ENCODE measurements around the gene LTB4R2. TPM values are rescaled to one million over a fixed set of nuclear protein-coding genes. Genes with fewer than 3 reads are reported as not detected.

LTB4R2 gene
- total RNA-seq, 2 donors from 2014 or later: 1.6 to 2.8 TPM

DNA sequence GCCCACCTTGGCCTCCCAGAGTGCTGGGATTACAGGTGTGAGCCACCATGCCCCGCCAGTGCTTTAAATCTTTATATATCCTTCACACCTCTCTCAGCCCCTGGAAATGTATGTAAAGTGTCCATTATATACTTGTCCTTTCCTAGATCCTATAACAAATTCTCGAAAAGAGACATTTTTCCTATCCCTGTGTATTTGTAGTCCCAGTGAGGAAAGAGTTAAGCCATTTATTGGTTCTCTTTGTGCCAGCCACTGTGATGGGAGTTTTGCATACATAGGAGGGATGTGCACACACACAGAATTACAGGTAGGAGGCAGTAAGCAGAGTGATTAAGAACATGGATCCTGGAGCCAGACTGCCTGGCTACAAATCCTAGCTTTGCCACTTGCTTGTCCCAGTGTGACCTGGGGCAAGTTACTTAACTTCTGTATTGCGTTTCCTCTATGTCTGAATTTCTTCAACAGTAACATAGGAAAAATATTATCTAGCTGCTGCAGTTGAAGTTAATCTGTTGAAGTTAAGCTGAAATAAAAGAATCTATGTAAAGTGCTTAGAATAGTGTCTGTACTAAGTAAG lies 36.4 kb upstream of the LTB4R2 start:
- intact Hi-C loops (cut with DNase I): no loop called here
- ATAC-seq: no peak

DNA sequence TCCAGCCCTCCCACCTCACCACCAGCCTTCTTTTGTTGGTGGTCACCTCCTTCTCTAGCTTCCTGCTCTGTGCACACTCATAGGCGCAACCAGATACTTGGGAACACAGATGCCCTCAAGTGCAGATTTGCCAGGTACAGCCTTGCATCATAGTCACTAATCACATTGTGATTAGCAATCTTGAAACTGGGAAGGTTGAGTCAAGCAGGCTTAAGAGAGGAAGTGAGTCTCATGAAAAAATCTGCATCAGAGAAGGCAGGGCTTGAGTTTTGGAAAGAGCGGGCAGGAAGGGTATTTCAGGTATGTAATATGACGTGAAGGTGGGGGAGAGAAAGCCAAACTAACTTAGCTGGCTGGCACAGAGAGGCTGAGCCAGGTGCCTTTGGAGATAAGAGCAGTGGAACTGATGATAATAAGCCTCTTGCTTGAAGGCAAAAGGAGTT lies 35.8 kb upstream of the LTB4R2 start:
- DNase-seq: no peak
- intact Hi-C loops (cut with DNase I): no loop called here
- peak in 1 of 2 donors; percentile 46 for ATAC-seq

More for the DNA sequence above, 36.4 kb upstream of the LTB4R2 start:
- DNase-seq: no peak

DNA sequence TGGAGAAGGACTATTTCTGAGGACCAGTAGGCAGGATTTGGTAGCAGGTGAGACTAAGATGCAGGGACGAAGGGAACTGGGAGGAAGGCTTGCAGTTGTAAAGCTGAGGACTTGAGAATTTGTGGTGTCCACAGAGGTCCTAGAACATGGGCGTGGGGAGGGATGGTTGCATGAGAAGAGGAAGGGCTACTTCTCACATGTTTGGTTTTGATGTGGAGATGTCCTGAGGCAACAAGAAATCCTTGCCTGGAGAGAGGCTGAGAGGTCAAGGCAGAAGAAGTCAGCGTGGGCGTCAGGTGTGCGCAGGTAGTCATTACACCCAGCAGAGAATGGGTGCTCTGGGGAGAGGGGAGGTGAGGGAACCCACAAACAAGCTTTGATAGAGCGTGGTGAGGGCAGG lies 32.9 kb upstream of the LTB4R2 start:
- intact Hi-C loops (cut with DNase I): no loop called here
- ATAC-seq (no peak), DNase-seq (no peak)

DNA sequence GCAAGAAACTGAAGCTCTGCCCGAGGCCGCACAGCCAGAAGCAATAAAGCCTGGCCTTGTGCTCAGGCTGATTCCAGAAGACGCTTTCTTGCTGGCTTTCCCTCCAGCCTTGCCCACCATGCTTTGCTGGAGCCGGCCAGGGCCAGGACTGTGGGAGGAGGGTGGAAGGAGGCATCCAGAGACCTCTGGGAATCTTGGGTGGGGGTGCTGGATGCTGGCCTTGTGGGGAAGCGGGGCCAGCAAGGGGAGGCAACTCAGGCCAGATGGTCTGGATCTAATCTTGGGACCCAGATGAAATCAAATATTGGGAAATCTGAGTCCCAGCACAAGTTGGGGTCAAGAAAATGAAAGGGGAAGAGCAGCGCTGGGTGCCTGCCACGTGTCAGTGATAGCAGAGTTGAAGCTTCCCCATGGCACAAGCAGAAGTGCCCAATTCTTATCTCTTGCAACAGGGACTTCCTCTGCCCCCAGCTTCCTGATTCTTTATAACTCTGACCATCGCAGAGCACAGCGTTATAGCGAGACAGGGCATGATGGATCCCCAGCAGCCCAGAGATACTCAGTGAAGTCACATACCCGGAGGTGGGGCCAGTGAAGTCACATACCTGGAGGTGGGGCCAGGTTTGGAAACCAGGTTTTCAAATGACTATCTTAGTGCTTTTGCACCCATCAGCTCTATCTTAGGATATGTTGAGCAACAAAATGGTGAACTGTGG lies 32.2 kb upstream of the LTB4R2 start:
- ATAC-seq (peak in 1 of 2 donors; percentile 2), DNase-seq (no peak)
- intact Hi-C loops (cut with DNase I): no loop called here

DNA sequence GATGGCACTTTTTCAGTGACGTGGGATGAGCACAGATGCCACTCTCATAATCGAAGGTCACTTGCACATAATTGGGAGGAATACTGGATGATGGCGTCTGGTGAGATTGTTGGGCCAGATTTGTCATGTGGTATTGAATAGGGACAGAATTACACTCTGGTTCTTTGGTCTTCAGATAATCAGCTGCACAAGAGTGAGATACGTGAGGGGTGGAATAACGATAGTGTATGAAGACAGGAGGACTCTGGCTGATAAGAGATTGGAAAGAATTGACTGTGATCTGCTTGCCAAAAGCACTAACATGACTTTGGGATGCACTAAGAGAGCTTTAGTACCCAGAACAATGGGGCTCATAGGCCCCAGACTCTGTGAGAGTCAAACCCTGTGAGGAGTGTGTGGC lies 31.5 kb upstream of the LTB4R2 start:
- DNase-seq: no peak
- ATAC-seq: no peak
- intact Hi-C loops (cut with DNase I): no loop called here

DNA sequence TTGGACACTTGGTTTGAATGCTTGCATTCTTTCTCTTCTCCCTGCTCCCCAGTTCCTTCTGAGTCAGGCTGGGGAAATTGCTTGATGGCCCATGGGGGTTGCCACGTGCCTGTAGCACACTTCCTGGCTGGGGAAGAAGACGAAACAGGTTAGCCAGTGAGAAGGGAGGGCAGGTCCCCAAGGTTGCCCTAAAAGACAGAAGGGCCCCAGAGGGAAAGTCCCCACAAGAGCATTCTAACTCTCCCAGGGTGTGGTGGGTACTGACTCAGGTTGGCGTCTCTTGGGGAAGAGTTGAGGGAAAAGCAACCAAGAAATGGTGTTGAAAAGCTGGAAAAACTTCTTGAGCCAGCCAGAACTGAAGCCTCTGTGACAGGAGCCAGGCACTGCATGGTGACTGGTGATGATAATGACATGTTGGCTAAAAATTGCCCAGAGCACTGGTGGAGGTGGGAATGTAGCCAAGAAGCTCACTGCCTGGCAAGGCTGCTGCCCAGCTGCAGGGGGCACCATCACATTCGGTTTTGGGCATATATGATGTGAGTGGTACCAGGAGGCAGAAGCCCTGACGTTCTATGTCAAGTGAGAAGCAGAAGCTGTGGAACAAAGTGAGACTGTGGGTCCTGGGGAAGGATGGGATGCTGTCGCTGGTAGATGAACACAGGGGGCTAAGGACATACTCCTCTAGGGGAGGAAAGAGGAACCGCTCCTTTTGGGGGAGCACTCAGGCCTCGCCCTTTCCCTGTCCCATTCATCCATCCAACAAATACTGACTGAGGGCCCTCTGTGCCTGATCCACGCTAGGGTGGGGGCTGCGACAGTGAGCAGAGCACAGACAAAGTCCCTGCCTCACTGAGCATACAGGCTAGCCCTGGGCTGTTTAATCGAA lies 30.4 kb upstream of the LTB4R2 start:
- DNase-seq (no peak), ATAC-seq (peak; percentile 50 to 78)
- intact Hi-C loops (cut with DNase I): loop anchor here in 1 of 2 donors (5.0 kb wide), 1 partner anchor 32 kb away; no protein-coding TSS in a partner anchor

DNA sequence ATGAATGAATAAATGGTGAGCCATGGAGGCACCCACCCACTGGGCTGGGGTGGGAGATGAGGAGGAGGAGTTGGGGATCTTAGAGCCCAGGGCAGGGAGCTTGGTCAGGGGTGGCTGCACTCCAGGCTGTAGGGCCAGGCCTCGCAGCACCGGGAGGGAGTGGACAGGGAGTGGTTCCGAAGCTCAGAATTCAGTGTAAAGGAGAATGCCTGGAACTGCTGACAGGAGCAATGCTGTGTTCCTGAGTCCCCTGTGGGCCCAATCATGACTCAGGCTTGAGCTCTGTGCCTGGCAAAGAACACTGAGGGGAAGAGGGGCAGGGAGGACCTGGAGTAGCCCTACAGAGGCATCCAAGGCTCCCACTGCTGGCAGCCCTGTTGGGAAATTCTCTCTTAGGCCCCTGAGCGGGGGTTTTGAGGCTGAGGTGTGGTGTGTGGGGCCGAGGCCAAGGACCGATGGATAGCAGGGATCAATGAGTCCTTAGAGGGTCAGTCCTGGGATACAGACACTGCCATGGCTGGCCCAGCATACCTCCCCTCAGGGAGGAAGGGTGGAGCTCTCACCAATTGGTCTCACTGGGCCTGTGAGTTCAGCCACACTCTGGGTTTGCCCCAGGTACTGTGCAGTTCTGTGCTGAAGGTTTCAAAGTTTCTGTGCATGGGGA lies 29.0 kb upstream of the LTB4R2 start:
- peak; percentile 6 to 57 for ATAC-seq
- intact Hi-C loops (cut with DNase I): loop anchor here in 1 of 2 donors (5.0 kb wide), 1 partner anchor 34 kb away; no protein-coding TSS in a partner anchor
- DNase-seq: no peak

DNA sequence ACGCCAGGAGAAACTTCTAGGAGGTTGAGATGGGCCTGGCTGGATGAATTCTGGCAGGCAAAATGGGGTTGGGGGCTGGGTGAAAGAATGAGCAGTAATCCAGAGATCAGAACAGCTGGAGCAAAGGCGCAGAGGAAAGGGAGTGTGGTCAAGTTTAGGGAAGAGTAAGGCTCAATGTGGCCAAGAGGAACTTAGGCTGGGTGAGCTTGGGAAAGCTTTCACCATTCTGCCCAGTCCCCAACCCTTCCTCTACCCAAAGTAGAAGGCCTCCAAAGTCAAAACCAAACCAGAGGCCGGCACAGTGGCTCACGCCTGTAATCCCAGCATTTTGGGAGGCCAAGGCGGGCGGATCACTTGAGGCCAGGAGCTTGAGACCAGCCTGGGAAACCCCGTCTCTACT lies 28.3 kb upstream of the LTB4R2 start:
- ATAC-seq (no peak), DNase-seq (no peak)
- intact Hi-C loops (cut with DNase I): loop anchor here in 1 of 2 donors (5.0 kb wide), 1 partner anchor 34 kb away; no protein-coding TSS in a partner anchor

DNA sequence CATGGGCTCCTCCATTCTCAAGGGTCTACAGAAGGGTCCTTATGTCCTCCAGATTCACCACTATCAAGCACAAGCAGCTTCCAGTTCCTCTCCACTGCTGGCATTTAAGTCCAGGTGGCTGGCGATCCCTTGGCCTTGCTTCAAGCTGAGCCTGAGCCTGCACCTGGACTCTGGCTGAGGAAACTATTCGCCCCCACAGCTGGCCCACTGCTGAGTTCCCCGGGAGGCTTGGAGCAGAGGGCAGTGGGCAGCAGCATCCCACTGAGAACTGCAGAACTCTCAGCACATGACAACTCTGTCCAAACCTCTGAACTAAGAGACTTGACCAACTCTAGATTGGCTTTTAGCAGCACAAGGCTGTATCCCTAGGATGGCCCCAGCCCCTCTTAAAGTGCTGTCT lies 27.2 kb upstream of the LTB4R2 start:
- DNase-seq (no peak), ATAC-seq (no peak)
- intact Hi-C loops (cut with DNase I): loop anchor here in 1 of 2 donors (5.0 kb wide), 1 partner anchor 35 kb away; no protein-coding TSS in a partner anchor

DNA sequence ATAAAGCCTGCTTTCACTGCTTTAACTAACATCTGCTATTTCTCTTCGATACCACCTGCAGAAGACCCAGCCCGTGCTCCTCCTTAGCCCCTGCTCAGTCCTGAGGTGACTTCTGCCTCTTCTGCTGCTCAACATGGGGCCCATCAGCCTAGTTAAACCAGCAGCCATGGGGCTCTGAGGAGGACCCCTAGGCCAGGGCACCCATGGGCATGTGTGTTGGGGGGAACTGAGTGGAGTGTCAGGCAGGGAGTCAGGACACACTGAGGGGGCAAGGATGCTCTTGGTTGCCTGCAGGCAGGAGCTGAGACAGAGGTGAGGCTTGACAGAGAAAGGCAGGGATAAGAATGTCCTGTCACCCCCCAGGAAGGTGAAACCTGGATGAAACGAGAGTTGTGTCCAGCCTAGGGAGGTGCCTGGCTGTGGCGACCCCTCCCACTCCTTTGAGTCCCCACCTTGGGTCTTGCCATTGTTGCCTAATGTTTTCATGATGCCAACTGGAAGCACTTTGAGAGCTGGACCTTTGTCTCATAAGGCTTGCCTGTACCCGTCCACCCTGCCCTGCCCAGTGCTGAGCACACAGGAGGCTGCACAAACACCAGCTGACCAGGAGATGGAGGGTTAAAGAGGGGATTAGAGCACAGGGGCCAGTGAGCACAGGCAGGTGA lies 26.0 kb upstream of the LTB4R2 start:
- intact Hi-C loops (cut with DNase I): loop anchor here in 1 of 2 donors (5.0 kb wide), 1 partner anchor 37 kb away; no protein-coding TSS in a partner anchor
- ATAC-seq (no peak), DNase-seq (no peak)

DNA sequence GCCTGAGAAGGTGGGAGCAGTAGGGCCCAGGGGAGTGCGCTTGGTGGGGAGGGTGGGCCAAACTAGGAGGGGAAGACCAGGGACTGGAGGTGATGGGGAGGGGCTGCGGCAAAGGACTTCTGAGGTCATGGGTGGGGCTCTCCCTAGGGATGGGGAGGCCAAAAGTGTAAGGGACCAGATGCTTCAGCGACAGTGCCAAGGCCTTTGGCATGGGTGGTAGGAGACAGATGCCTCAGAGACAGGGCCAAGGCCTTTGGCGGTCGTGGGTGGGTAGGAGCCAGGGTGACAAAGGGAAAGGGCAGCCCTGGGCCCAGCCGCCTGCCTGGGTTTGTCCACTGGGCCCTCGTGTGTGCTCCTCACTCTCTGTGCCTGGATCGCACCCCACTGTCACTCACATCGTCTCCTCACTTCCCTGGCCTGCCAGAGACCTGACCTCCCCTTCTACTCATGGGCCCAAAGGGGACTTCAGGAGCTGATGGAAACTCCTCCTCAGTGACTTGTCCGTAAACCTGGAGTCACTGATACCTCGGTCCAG lies 25.4 kb upstream of the LTB4R2 start:
- no peak for ATAC-seq
- intact Hi-C loops (cut with DNase I): loop anchor here in 1 of 2 donors (5.0 kb wide), 1 partner anchor 37 kb away; no protein-coding TSS in a partner anchor
- DNase-seq: no peak

DNA sequence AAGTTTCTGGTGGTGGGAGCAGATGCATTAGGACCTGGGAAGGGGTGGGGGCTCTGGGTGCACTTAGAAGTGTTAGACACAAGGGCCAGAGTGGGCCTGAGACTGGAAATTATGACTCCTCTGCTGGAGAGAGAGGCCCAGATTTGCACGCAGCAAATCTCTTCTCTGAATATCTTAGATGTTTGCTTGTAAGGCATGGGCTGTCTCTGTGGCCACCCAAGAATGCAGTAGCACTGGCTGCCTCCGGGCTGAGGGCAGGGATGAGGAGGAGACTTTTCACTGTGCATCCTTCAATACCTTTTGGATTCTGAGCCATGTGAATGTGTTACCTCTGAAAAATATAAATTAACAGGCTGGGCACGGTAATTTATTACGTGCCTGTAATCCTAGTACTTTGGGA lies 24.6 kb upstream of the LTB4R2 start:
- intact Hi-C loops (cut with DNase I): no loop called here
- no peak for ATAC-seq
- DNase-seq: no peak

DNA sequence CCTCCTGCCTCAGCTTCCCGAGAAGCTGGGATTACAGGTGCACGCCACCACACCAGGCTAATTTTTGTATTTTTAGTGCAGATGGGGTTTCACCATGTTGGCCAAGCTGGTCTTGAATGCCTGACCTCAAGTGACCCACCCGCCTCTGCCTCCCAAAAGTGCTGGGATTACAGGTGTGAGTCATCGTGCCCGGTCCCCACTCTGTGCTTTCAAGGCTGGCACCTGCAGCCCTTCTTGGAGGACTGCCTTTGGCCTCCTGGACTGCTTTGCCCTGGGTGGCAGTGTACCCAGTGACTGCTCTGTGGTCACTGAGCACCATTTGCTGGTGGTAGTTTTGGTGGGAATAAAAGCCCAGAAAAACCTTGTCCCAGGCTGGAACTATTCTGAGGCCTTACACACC lies 22.9 kb upstream of the LTB4R2 start:
- intact Hi-C loops (cut with DNase I): no loop called here
- DNase-seq: no peak
- no peak for ATAC-seq

DNA sequence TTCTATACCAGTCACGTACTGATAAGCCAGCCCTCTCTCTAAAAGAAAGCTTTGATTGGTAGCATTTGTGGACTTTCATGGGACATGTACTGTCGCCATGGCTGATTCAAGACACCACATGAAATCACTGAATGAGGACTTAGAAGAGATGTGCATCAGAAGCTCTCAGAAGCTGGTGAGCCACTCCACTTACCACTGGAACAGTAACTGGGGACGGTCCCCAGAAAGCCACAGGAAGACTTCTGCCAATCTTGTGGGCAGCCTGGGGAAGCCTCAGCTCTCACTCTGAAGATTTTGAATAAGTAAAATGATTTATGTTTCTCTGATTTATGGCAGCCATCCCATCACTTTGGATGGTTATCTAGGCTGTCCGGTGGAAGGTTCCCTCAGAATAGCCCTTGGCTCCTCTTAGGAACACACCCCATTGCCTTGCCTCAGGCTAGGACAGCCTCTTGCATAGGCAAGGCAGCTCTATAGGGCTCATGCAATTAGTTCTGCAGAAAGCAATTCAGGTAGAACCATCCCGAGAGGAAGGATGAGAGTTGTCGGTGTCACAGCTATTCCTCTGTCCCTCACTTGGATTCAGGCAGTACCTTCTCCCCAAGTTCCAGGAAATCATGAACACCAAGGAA lies 20.2 kb upstream of the LTB4R2 start:
- intact Hi-C loops (cut with DNase I): no loop called here
- ATAC-seq: no peak

DNA sequence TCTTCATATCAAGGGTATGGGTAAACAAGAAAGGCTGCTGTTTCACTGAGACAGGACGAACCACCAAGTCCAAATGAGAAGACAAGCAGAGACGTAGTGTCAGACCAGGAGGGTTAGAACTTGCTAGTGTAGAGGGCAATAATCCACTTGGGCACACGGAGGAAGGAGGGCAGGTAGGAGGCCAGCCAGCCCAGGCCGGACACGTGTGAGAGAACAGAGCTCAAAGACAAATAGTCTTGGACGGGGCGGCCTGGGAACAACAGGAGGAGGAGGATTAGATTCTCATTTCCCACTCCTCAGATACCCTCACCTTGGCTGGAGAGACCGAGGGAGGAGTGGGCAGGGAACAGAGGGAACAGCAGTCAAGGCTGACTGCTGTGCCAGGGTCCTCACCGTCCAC lies 19.2 kb upstream of the LTB4R2 start:
- no peak for DNase-seq
- intact Hi-C loops (cut with DNase I): no loop called here
- ATAC-seq: no peak

More for the DNA sequence above, 20.2 kb upstream of the LTB4R2 start:
- DNase-seq: no peak

DNA sequence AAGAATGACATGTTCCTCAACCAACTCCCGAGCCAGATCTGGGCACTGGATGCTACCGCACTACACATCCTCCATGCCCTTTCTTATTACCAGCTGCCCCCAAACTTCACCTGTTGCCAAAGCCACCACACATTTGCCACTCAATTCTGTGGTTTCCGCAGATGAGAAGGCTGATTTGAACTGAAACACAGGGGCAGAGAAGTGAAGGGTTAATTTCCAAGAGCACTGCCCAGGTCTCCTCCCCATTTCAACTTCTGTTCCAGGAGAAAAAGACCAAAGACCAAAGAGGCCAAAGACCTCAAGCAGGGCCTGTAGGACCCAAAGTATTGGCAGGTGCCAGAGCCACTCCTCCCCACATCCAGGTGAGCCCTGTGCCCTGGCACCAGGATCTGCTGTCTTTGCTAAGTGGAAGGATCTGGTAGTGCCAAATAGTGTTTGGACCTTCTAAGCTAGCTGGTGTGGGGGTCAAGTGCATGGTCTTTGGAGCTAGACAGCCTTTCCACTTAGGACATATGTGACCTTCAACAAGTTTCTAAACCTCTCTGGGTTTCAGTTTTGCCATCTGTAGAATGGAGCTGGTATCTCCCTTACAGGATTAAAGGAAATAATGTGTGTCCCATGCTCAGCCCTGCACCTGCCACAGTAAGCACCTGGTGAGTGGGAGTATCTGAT lies 18.4 kb upstream of the LTB4R2 start:
- no peak for ATAC-seq
- no peak for DNase-seq
- intact Hi-C loops (cut with DNase I): no loop called here

DNA sequence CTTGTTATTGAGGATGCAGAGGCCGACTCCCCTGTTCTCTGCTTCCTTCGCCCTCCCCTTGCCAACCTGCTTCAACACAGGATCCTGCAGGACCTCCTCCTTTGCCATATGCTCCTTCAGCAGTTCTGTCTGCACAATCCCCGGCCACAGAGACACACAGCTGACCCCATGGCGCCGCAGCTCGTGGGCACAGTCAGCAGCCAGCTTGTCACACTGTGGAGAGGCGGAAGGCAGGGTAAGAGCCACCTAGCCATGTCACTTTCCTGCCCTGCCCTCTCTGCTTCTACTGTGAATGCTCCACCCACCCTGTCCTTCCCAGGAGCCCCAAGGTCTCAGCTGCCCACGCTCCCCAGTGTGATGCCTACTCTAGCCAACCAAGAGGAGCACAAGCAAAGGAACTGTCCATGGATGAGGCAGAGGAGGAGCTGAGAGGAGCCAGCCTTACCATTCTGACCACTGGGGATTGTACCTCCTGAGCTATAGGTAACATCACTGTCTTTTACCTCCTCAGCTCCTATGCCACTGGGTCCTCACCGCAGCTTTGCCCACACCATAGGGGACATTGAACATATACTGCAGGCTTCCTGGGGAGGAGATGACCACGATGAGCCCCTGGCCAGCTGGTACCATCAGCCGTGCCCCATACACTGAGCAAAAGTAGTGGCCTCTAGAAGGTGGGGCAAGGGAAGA lies 17.7 kb upstream of the LTB4R2 start:
- ATAC-seq (no peak), DNase-seq (no peak)
- intact Hi-C loops (cut with DNase I): no loop called here

All from left cardiac atrium (tissue), 4 donors.